Measurements from ENCODE around the gene MED27.

MED27 gene

GRCh38 chr9:131915181-131915580 lies 164.5 kb downstream of the MED27 start:
- no peak for DNase-seq

- no peak for DNase-seq
Measured at GRCh38 chr9:131912671-131913070, 167.0 kb downstream of the MED27 start.

GRCh38 chr9:131912069-131912468 lies 167.6 kb downstream of the MED27 start:
- DNase-seq: no peak

DNA sequence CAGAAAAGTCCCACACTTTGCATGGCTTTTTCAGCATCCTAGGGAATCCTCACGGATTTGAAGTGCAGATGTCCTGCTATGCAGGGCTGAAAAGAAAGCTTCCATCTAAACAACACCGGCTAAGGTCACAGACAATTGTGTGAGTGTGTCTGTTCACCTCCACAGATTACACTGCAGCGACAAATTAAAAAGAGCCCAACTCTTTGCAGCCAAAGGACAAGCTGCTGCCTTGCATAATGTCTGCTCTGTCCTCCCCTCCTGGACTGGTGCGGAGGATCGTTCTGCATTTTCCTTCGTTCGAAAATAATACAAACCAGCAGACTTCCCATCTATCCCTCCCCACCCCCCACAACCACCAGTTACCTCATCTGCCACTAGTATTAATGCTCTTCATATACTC lies 169.1 kb downstream of the MED27 start:
- DNase-seq: no peak

- DNase-seq: no peak
Measured at GRCh38 chr9:131905144-131905543, 174.5 kb downstream of the MED27 start.

DNA sequence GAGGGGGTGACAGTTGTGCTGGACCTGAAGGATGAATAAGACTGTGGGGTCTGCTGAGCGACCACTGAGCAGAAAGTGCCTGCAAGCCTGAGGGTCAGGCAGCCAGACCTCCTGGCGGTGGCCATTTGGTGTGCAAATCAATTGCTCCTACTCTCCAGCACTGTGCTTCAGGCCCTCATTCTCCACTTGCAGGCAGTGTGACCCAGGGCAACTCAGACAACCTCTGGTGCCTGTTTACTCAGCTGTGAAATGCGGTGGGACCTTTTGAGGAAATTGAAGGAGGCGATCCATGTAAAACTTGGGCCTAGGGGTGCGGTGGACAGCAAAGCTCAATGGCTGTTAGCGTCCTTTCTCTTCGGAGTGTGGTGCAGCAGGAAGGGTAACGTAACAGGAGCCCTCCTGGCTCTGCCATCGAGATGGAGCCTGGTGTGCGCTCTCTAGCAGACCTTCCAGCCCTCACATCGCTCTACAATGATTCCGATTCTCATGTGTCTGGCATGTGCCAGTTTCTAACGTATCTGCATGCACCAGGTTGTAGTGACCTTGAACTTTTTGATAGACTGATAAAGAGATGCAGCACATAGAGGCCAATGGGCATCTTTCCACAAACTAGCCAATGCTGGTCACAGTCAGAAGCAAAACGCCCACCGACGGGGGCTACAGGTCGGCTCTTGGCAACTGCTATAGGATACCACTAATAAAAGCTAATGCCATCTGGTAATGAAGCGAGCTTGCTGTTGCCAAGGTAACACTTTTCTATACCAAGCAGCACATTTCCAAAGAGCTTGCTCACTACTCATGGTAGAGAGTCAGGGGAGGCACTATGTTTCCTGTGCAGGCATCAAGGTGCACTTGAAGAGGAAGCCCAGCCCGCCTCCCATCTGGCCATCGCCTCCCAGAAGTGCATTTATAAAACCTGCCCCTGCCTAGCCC lies 180.1 kb downstream of the MED27 start:
- DNase-seq: no peak

DNA sequence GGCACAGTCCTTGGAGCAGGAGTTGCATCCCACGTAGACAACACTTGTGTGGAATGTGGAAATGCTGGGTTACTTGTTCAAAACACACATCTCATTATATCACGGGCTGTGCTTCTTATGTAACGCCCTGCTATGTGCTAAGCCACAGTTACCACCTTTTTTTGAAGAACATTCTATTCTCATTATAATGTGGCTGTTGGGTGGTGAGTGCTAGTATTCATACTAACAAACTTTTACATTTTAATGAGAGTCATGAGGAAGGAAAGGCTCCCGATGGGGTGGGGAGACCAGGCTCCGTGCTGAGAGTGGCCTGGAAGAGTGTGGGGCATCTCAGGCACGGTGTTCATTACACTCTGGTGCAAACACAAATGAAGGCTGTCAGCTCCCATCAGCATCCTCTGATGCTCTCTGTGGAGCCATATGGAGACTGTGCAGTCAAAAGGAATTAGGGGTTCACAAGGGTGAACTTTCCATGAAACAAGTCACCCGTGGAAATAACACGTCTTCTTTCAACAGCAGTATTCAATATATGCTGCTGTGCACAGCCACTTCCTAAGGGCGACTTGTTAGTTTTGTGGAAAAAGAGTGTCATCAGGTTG lies 186.7 kb downstream of the MED27 start:
- no peak for DNase-seq

DNA sequence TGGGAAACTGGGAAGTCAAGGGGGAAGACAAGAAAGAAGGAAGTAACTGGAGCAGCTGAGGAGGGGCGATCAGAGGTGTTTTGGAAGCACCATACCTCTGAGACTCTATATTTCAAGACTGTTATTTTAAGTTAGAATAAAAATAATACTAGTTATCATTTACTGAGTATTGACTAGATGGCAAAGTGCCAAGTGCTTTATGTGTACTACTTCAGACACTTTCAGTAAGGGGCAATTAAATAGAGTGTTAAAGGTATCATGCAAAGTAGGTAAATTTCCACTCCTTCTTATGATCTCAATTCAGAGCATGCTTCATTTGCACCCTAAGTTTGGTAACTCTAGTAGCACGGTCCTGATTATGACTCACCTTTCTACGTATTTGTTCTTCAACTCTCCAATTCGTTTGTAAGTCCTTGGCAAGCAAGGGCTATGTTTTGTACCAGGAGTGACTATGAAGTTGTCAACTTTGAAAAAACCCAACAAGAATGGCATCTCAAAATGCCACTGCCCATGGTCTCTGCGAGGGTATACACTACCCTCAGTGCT lies 187.4 kb downstream of the MED27 start:
- DNase-seq: no peak

GRCh38 chr9:131891598-131891997 lies 188.1 kb downstream of the MED27 start:
- DNase-seq: no peak

- DNase-seq: no peak
Measured at GRCh38 chr9:131889437-131890251, 190.0 kb downstream of the MED27 start.

DNA sequence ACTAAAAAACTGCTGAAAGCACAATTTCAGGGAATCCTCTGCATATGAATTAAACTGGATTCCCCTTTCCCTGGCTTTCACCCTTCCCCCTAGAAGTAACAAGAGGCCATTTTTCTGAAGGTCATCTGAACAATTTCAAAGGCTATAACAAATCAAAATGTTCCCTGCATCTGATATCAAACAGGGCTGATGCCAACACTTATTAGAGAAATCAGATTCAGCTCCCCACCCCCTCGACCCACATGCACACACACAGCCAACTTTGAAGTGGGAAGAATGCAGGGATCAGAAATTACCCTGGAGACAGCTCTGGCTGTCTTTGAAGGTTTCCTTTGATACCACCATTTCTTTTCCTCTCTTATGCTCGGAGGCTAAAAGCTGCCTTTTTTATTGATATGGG lies 190.7 kb downstream of the MED27 start:
- DNase-seq: no peak

GRCh38 chr9:131887680-131888079 lies 192.0 kb downstream of the MED27 start:
- no peak for DNase-seq

- DNase-seq: no peak
Measured at GRCh38 chr9:131886826-131887225, 192.8 kb downstream of the MED27 start.

DNA sequence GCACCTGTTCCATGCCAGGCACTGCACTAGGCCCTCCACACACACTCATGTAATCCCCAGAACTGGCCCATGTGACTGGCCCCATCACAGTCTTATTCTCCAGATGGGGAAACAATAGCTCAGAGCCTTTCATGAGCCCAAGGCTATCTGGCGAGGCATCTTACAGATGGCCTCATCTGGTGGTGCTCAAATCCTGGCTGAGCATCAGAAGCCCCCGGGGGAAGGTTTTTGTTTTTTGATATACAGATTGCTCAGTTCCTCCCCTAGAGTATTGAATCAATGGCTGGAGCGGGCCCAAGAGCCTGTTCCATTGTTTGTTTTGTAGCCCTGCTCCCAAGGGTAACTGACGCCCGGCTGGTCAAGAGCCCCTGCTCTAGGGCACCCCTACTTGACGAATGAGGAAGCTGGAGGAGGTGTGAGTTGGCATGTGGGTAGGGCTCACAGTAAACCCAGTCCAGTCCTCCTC lies 194.5 kb downstream of the MED27 start:
- DNase-seq: no peak

DNA sequence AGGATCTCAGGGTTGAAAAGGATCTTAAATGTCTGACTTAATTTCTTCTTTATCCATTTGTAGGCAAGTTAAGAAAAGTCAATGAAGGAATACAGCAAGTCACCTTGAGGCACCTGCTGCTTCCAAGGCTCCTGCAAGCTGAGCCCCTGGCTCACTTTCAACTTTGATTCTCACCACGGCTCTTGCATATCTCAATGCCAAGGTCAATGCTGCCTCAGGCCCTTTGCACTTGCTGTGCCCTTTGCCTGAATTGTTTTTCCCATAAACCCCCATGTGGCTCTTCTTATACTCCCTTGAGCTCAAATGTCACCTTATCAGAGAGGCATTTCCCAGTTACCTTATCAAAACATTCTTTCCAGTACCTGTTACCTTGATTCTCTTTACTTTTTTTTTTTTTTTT lies 195.4 kb downstream of the MED27 start:
- DNase-seq: no peak

DNA sequence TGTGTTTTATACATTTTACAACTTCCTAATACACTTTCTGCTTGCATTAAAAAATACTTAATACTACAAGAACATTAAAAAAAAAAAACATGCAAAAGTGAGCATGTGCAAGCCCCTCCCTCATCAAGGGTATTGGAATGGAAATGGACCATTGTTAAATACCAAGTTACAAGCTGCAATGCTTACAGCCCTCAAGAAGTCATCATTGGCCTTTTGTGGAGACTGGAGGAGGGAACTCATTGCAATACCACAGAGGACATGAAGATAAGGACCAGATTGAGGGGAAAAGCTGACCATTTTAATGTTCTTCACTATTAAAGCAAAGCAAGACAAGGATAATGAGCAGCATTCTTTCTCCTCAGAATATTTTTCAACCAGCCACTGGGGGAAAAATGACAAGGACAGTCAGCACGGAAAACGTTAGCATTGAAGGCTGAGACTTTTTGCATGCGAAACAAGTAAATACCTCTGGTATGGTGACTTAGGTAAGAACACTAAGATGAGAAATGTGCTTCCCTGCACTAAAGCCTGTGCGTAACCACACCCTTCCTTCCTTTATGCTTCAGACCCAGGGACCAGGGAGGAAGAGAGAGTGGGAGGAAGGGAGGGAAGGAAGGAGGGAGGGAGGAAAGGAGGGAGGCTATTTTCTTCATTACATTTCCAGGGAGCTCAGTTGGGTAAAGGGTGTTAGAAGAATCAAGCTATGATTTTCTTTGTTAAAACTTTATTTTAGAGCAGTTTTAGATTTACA lies 198.7 kb downstream of the MED27 start:
- DNase-seq: no peak

- DNase-seq: no peak
Measured at GRCh38 chr9:131879911-131880290, 199.8 kb downstream of the MED27 start.

- DNase-seq: no peak
Measured at GRCh38 chr9:131879181-131879910, 200.3 kb downstream of the MED27 start.

DNA sequence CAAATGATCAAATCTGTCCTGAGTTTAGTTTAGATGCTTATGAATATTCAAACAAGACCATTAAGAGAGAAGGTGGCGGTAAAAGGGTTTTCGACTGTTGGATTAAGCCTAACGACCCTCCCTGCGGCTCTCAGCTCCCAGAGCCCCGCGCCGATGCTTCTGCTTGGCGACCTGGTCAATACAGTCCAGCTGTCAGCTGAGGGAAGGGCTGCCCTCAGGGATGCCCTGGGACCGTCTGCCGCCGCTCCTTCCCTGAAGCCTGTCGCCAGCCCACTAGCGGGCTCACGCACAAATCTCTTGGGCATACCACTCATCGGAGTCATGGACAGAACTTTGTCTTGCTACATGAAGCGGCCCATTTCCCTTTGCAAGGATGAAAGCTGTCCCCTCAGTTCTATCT lies 203.2 kb downstream of the MED27 start:
- DNase-seq: no peak

GRCh38 chr9:131875828-131876485 lies 203.7 kb downstream of the MED27 start:
- DNase-seq: no peak
